ENCODE results near the gene SH2D7.

Gene SH2D7

DNA sequence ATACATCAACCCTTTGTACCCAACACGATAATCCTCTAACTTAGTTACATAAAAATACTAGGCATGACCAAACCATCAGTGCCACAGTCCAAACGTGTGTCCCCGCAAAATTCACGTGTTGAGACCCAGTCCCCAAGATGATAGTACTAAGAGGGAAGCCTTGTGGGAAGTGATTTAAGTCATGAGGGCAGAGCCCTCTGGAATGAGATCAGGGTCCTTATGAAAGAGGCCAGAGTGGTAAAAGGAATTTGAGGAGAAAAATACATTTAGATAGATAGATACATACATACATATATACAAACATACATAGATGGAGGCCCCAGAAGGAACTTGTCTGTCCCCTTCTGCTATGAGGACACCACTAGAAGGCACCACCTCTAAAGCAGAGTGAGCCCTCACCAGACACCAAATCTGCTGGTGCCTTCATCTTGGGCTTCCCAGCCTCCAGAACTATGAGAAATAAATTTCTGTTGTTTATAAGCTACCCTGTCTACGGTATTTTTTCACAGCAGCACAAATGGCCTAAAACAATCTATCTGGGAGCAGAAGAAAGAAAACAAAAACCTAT lies 22.8 kb upstream of the SH2D7 start:
- TF ChIP-seq, protein P1, sequence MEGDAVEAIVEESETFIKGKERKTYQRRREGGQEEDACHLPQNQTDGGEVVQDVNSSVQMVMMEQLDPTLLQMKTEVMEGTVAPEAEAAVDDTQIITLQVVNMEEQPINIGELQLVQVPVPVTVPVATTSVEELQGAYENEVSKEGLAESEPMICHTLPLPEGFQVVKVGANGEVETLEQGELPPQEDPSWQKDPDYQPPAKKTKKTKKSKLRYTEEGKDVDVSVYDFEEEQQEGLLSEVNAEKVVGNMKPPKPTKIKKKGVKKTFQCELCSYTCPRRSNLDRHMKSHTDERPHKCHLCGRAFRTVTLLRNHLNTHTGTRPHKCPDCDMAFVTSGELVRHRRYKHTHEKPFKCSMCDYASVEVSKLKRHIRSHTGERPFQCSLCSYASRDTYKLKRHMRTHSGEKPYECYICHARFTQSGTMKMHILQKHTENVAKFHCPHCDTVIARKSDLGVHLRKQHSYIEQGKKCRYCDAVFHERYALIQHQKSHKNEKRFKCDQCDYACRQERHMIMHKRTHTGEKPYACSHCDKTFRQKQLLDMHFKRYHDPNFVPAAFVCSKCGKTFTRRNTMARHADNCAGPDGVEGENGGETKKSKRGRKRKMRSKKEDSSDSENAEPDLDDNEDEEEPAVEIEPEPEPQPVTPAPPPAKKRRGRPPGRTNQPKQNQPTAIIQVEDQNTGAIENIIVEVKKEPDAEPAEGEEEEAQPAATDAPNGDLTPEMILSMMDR (IDR thresholded peaks at IDR 0.05) = no peak

- TF ChIP-seq, protein P1 (IDR thresholded peaks at IDR 0.05) = no peak
Observed at GRCh38 chr15:78070049-78070700, 22.2 kb upstream of the SH2D7 start.

DNA sequence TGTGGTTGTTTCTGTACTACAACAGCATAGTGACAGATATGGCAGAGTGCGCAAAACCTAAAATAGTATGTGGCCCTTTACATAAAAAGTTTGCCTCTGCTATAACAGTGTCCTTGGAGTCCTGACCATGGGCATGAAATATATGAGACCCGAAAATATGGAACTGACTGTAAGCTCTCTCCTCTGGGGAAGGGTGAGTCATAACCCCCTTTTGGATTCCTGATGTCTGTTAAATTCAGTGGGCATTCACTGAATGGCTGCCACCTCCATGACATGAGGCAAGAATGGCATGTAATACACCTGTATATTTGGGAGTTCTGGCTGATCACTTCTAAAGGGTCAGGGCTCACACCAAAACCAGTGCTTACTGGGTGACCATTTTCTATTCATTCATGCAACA lies 21.0 kb upstream of the SH2D7 start:
- TF ChIP-seq, protein P1 (IDR thresholded peaks at IDR 0.05) = no peak

DNA sequence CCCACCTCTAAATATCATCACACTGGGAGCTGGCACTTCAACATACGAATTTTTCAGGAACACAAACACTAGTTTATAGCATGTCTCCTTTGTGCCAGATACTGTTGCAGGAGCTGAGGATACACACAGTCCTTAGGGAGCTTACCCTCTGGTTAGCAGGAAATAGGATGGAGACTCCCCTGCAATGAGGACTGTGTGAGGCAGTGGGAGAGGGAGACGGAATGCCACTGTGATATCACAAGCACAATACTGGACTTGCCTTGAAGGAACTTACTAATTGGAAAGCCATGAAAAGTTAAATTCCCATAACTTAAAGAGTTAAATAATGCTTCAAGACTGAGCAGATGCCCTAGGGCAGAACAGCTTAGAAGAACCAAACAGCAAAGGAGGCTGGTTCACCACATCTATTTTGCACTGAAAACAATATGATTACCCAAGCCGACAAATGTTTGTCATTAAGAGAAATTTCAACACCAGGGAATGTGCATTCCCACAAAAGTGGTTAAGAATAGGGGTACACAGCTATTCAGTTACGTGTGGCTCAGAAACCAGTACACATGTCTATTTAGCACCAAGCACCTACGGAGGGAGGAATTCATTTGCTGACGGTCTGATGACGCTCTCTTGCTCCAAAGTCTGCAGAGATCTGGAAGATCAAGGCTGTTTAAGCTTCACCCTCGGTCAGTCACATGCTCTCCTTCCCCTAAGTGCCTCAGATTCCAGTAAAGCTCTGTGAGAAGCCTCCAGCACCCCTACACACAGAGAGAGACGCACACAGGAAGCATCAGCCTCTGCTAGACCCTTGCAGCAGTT lies 20.1 kb upstream of the SH2D7 start:
- TF ChIP-seq, protein P1 (IDR thresholded peaks at IDR 0.05) = no peak

DNA sequence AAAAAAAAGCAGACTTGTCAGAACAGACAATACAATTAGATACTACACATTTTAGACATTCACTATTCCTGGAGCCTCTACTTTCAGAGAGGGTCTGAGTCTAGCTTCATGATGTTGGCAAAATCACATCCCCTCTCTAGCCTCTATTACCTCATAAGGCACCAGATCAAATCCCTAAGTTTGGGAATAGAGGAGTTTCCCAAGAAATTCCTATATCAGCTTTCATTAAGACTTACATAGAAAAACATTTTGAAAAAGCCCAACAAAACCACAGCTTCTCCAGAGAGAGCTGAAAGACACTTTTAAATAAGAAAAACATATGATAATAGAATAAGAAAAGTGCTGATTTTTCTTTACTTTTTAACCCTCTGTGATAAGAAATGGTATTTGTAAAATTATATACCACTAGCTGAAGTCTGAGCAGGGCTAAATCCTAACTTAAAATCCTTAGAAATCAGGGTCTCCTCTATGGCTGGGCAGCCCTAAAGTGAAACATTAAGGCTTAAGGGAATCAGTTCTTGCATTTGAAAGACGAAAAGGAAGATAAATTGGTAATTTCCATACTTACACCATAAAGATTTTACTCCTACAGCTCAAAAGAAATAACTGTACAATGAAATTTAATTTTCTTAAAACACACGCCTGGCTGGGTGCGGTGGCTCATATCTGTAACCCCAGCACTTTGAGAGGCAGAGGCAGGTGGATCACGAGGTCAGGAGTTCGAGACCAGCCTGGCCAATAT lies 19.1 kb upstream of the SH2D7 start:
- TF ChIP-seq, protein P1 (IDR thresholded peaks at IDR 0.05) = no peak

DNA sequence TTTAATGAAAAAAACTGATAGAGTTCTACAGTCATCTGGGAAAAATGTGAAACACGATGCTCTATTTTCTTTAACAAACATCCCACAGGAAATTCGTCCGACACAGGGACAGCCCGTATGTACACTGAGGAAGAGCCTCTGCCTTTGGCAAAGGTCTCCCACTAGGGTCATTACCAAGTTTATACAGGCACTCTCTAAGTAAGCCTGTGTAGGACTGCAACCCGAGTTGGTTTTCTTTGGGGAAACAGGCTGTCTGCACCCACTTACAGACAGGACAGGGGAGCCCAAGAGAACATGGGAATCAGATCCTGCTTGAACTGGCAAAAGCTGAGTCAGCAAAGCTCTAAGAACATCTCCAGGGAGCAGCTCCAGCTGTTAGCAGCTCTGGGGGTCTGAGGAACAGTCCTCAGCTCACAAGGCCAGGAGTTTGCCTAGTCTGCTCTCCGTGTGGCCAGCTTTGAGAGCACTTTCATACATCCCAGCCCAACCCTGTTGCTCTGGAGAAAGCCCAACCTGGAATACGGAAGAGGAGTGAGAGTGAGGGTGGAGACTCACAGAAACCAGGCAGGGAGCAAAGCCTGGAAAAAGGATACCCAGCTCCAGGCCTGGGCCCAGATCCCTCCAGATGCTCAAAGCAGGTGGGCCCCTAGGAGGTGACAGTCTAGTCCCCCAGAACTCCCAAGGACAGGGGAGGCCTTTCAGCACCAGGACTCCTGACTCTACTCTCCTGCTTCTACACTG lies 16.7 kb upstream of the SH2D7 start:
- TF ChIP-seq, protein P1 (IDR thresholded peaks at IDR 0.05) = no peak
